DOHH2 (cell line): Measurements from ENCODE around the gene VCL.

ENCODE experiments used
- EZH2phosphoT487 ChIP-seq: fragments of 200-600 bp; sonication (generic); IDR thresholded peaks from 2 replicates; pipeline ENCODE4 v1.6.1; 2017; ENCODE audit warnings: borderline replicate concordance, mild to moderate bottlenecking, antibody characterized with exemption, low read length, moderate library complexity, mixed read lengths
- TF ChIP-seq, protein P1 (sequence below): fragments of 200-600 bp; sonication (generic); IDR thresholded peaks from one replicate; pipeline ENCODE4 v1.5.1; 2014; ENCODE audit warnings: antibody characterized with exemption, mild to moderate bottlenecking, low read depth, low read length; ENCODE audit not compliant: poor library complexity, severe bottlenecking

DNA sequence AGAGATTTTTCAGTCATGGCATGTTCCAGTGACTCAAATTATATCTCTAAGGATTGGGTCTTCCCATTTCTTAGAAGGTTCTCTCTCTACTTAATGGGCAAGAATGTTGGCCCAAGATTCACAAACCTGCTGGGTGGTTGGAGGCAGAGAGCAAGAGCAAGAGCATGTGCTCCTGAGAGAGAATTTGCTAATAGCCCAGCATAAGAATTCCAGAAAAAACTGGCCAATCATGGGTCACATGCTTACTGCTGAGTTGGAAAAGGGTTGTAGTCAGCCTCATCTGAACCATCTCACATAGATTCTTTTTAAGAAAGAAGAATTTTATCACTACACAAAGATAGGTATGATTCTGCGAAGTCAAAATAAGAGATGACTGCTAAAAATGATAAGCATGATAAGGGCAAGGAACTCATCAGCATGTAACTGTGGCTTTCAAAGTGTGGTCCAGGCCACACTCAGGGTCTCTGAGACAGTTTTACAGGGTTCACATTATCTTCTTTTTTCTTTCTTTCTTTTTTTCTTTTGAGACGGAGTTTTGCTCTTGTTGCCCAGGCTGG is 8.2 kb upstream of the VCL start:
- TF ChIP-seq, protein P1, sequence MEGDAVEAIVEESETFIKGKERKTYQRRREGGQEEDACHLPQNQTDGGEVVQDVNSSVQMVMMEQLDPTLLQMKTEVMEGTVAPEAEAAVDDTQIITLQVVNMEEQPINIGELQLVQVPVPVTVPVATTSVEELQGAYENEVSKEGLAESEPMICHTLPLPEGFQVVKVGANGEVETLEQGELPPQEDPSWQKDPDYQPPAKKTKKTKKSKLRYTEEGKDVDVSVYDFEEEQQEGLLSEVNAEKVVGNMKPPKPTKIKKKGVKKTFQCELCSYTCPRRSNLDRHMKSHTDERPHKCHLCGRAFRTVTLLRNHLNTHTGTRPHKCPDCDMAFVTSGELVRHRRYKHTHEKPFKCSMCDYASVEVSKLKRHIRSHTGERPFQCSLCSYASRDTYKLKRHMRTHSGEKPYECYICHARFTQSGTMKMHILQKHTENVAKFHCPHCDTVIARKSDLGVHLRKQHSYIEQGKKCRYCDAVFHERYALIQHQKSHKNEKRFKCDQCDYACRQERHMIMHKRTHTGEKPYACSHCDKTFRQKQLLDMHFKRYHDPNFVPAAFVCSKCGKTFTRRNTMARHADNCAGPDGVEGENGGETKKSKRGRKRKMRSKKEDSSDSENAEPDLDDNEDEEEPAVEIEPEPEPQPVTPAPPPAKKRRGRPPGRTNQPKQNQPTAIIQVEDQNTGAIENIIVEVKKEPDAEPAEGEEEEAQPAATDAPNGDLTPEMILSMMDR, result no peak
- no peak for TF ChIP-seq EZH2phosphoT487
